ENCODE results near the gene GREB1.

The GREB1 gene

GRCh38 chr2:11534746-11535484 is 1.1 kb downstream of the GREB1 start:
- no peaks in the 10 kb centered on the region for H3K9me3 ChIP-seq
- H3K36me3 ChIP-seq: no peaks in the 10 kb centered on the region
- H3K4me3 ChIP-seq: no peak overlapping the region
- no peak overlapping the region for H3K9ac ChIP-seq
- H4K20me1 ChIP-seq: no peaks in the 10 kb centered on the region
- no peaks in the 10 kb centered on the region for H3K27me3 ChIP-seq
- no peak overlapping the region for H3K4me2 ChIP-seq
- TF ChIP-seq Cebpa-rat (IDR thresholded peaks at IDR 0.05): no peak
- peaks cover 4% of the 10 kb centered on the region; the same call in 1 of the 2 replicates for H3K4me1 ChIP-seq
- H3K27ac ChIP-seq: no peak overlapping the region

- Histone ChIP-seq H4K20me1 (no peaks in the 10 kb centered on the region), H3K4me1 (peaks cover 8% of the 10 kb centered on the region; the same call in 1 of the 2 replicates), H3K27me3 (no peaks in the 10 kb centered on the region), H3K4me3 (no peak overlapping the region), H3K4me2 (no peak overlapping the region), H3K9me3 (no peaks in the 10 kb centered on the region), H3K27ac (no peak overlapping the region), H3K9ac (no peak overlapping the region), H3K36me3 (no peaks in the 10 kb centered on the region)
- TF ChIP-seq Cebpa-rat (IDR thresholded peaks at IDR 0.05): no peak
Measured at GRCh38 chr2:11535899-11536344, 2.1 kb downstream of the GREB1 start.

- Histone ChIP-seq H3K4me2 (no peak overlapping the region), H3K27me3 (no peaks in the 10 kb centered on the region), H4K20me1 (no peaks in the 10 kb centered on the region), H3K4me3 (no peak overlapping the region), H3K27ac (no peak overlapping the region), H3K9me3 (no peaks in the 10 kb centered on the region), H3K36me3 (no peaks in the 10 kb centered on the region), H3K4me1 (peaks cover 28% of the 10 kb centered on the region), H3K9ac (no peak overlapping the region)
- no peak for TF ChIP-seq Cebpa-rat (IDR thresholded peaks at IDR 0.05)
Measured at GRCh38 chr2:11537951-11538350, 4.1 kb downstream of the GREB1 start.

GRCh38 chr2:11539317-11540147 is 5.7 kb downstream of the GREB1 start:
- no peak overlapping the region for H3K9ac ChIP-seq
- no peak overlapping the region for H3K4me3 ChIP-seq
- no peaks in the 10 kb centered on the region for H3K36me3 ChIP-seq
- no peak overlapping the region for H3K4me2 ChIP-seq
- H3K4me1 ChIP-seq: peaks cover 32% of the 10 kb centered on the region
- no peaks in the 10 kb centered on the region for H3K27me3 ChIP-seq
- H3K27ac ChIP-seq: no peak overlapping the region
- TF ChIP-seq Cebpa-rat (IDR thresholded peaks at IDR 0.05): no peak
- no peaks in the 10 kb centered on the region for H4K20me1 ChIP-seq
- no peaks in the 10 kb centered on the region for H3K9me3 ChIP-seq

GRCh38 chr2:11540148-11540995 is 6.5 kb downstream of the GREB1 start:
- Histone ChIP-seq H3K4me1 (peaks cover 32% of the 10 kb centered on the region), H3K4me2 (no peak overlapping the region; the same call in 1 of the 2 replicates), H4K20me1 (no peaks in the 10 kb centered on the region), H3K9me3 (no peaks in the 10 kb centered on the region), H3K9ac (no peak overlapping the region), H3K36me3 (no peaks in the 10 kb centered on the region), H3K4me3 (no peak overlapping the region), H3K27me3 (no peaks in the 10 kb centered on the region), H3K27ac (no peak overlapping the region)
- TF ChIP-seq Cebpa-rat (IDR thresholded peaks at IDR 0.05): no peak

GRCh38 chr2:11540996-11541692 is 7.3 kb downstream of the GREB1 start:
- Histone ChIP-seq H3K27ac (no peak overlapping the region), H3K9ac (no peak overlapping the region), H3K36me3 (no peaks in the 10 kb centered on the region), H4K20me1 (no peaks in the 10 kb centered on the region), H3K27me3 (no peaks in the 10 kb centered on the region), H3K4me1 (peaks cover 32% of the 10 kb centered on the region), H3K4me2 (peak overlapping the region; percentile 67; the same call in 1 of the 2 replicates), H3K4me3 (no peak overlapping the region), H3K9me3 (no peaks in the 10 kb centered on the region)
- no peak for TF ChIP-seq Cebpa-rat (IDR thresholded peaks at IDR 0.05)

- no peak for TF ChIP-seq Cebpa-rat (IDR thresholded peaks at IDR 0.05)
- Histone ChIP-seq H3K9ac (no peak overlapping the region), H3K27ac (no peak overlapping the region), H3K27me3 (no peaks in the 10 kb centered on the region), H3K4me2 (peak overlapping the region; percentile 67), H3K9me3 (no peaks in the 10 kb centered on the region), H4K20me1 (no peaks in the 10 kb centered on the region), H3K36me3 (no peaks in the 10 kb centered on the region), H3K4me3 (no peak overlapping the region), H3K4me1 (peaks cover 32% of the 10 kb centered on the region)
Measured at GRCh38 chr2:11541693-11542274, 7.9 kb downstream of the GREB1 start.

- H3K4me2 ChIP-seq: peak overlapping the region; percentile 67
- no peak for TF ChIP-seq Cebpa-rat (IDR thresholded peaks at IDR 0.05)
- H4K20me1 ChIP-seq: no peaks in the 10 kb centered on the region
- H3K27me3 ChIP-seq: no peaks in the 10 kb centered on the region
- H3K27ac ChIP-seq: no peak overlapping the region
- H3K9ac ChIP-seq: no peak overlapping the region
- H3K9me3 ChIP-seq: no peaks in the 10 kb centered on the region
- peaks cover 32% of the 10 kb centered on the region for H3K4me1 ChIP-seq
- H3K36me3 ChIP-seq: no peaks in the 10 kb centered on the region
- H3K4me3 ChIP-seq: no peak overlapping the region
Measured at GRCh38 chr2:11542275-11542819, 8.5 kb downstream of the GREB1 start.

All from BLaER1 (cell line).